Suprapubic skin (tissue), 4 donors: ENCODE results near the gene UGT1A4. TPM values are rescaled to one million over a fixed set of nuclear protein-coding genes. Genes with fewer than 3 reads are reported as not detected.
"Not testable (repeated sequence)": the region's sequence is repeated elsewhere in the genome, so short reads cannot be mapped to it uniquely, and the experiment has no call there.

Source experiments
- DNase-seq, 2 donors: peaks; one replicate each; pipeline ENCODE4 v3.0.0-alpha.2; 2019; ENCODE audit warnings: low spot score in 2 of 2
- H3K27ac ChIP-seq: fragments of 200-600 bp; sonication (generic); one replicate; pipeline ENCODE4 v1.5.1; 2019
- H3K27me3 ChIP-seq: fragments of 200-600 bp; sonication (generic); one replicate; pipeline ENCODE4 v1.5.1; 2019
- H3K36me3 ChIP-seq: fragments of 200-600 bp; sonication (generic); one replicate; pipeline ENCODE4 v1.5.1; 2019
- H3K4me1 ChIP-seq: fragments of 200-600 bp; sonication (generic); one replicate; pipeline ENCODE4 v1.5.1; 2019
- H3K4me3 ChIP-seq: fragments of 200-600 bp; sonication (generic); one replicate; pipeline ENCODE4 v1.5.1; 2019; ENCODE audit warnings: mild to moderate bottlenecking
- H3K9me3 ChIP-seq: fragments of 200-600 bp; sonication (generic); one replicate; pipeline ENCODE4 v1.5.1; 2019
- CTCF ChIP-seq, 2 donors: fragments of 200-600 bp in 1 of 2; fragments of 450-650 bp in 1 of 2; sonication (generic) in 1 of 2; IDR thresholded peaks; one replicate each; pipeline ENCODE4 v1.5.1; 2016 to 2019; ENCODE audit warnings: antibody characterized with exemption in 2 of 2, mild to moderate bottlenecking in 1 of 2, moderate library complexity in 1 of 2
- EP300 ChIP-seq: sonication (generic); formaldehyde crosslinking; IDR thresholded peaks from one replicate; pipeline ENCODE4 v1.6.1; 2017; ENCODE audit warnings: antibody characterized with exemption
- POLR2A ChIP-seq, 2 donors: fragments of 450-650 bp; IDR thresholded peaks; one replicate each; pipeline ENCODE4 v1.6.1; 2017; ENCODE audit warnings: antibody characterized with exemption in 2 of 2, mild to moderate bottlenecking in 2 of 2, moderate library complexity in 2 of 2
- POLR2AphosphoS5 ChIP-seq, 3 donors: sonication (generic); formaldehyde crosslinking; IDR thresholded peaks; one replicate each; pipeline ENCODE4 v1.6.1; 2017; ENCODE audit warnings: antibody characterized with exemption in 3 of 3
- WGBS: methylation state at CpG from one replicate; pipeline ENCODE4 v1.1.5; 2018; 5-methylcytosine and 5-hydroxymethylcytosine counted together
- total RNA-seq, 4 donors: library from RNA; depleted of rRNA; stranded (reverse); fragments of >200 nt; gene quantifications; one replicate each; pipeline ENCODE4 v1.1.0, GENCODE V29; 2016

The UGT1A4 gene
- total RNA-seq, 4 donors from 2014 or later = 1.8 to 2.6 (median 2.3) TPM; not detected in 1

GRCh38 chr2:233714121-233714520, 4.4 kb upstream of the UGT1A4 start:
- Histone ChIP-seq H3K4me3 (no peak overlapping the region), H3K27me3 (peaks cover 4% of the 10 kb centered on the region), H3K36me3 (no peaks in the 10 kb centered on the region), H3K27ac (no peak overlapping the region), H3K9me3 (no peaks in the 10 kb centered on the region), H3K4me1 (no peaks in the 10 kb centered on the region)
- WGBS = 69% methylated on average over 2 of the region's 2 CpGs
- DNase-seq = no peak
- TF ChIP-seq EP300 (no peak), POLR2AphosphoS5 (IDR thresholded peaks at IDR 0.05) (no peak), CTCF (IDR thresholded peaks at IDR 0.05) (no peak), POLR2A (IDR thresholded peaks at IDR 0.05) (no peak)

GRCh38 chr2:233728723-233729301, 10.3 kb downstream of the UGT1A4 start, which contains the start of gene UGT1A3:
Gene UGT1A3, plus strand, starts transcription at chr2:233729042. Its CDS starts 85 bp downstream, at chr2:233729127.
- 62% methylated on average over 8 of the region's 8 CpGs for WGBS
- Histone ChIP-seq H3K27ac (no peak within 1 kb of the TSS), H3K9me3 (no peaks in the 10 kb centered on the region), H3K4me1 (no peaks in the 10 kb centered on the region), H3K27me3 (no peaks in the 10 kb centered on the region), H3K36me3 (no peaks in the 10 kb centered on the region), H3K4me3 (no peak within 1 kb of the TSS)
- TF ChIP-seq CTCF (IDR thresholded peaks at IDR 0.05) (no peak), EP300 (no peak), POLR2AphosphoS5 (IDR thresholded peaks at IDR 0.05) (no peak), POLR2A (IDR thresholded peaks at IDR 0.05) (no peak)
- no peak for DNase-seq

- H3K9me3 ChIP-seq, DNase-seq, H3K4me1 ChIP-seq, H3K27ac ChIP-seq, H3K36me3 ChIP-seq, H3K27me3 ChIP-seq, H3K4me3 ChIP-seq: not testable (repeated sequence)
- 87% methylated on average over 13 of the region's 14 CpGs for WGBS
These were observed 18.5 kb downstream of the UGT1A4 start for GRCh38 chr2:233736868-233737653.

- no peak for DNase-seq
- Histone ChIP-seq H3K4me1 (no peaks in the 10 kb centered on the region), H3K36me3 (no peaks in the 10 kb centered on the region), H3K4me3 (no peak overlapping the region), H3K9me3 (no peaks in the 10 kb centered on the region), H3K27me3 (no peaks in the 10 kb centered on the region), H3K27ac (no peak overlapping the region)
- 77% methylated on average over 2 of the region's 2 CpGs for whole genome bisulfite sequencing
- TF ChIP-seq CTCF (IDR thresholded peaks at IDR 0.05) = no peak
- no peak for TF ChIP-seq POLR2AphosphoS5 (IDR thresholded peaks at IDR 0.05)
- no peak for TF ChIP-seq EP300
- no peak for TF ChIP-seq POLR2A (IDR thresholded peaks at IDR 0.05)
These were observed 22.3 kb downstream of the UGT1A4 start for GRCh38 chr2:233740870-233741269.

- 92% methylated on average over 32 of the region's 46 CpGs for WGBS
- no peak for DNase-seq
- Histone ChIP-seq H3K9me3 (no peaks in the 10 kb centered on the region), H3K27me3 (no peaks in the 10 kb centered on the region), H3K4me1 (no peaks in the 10 kb centered on the region), H3K4me3 (no peak overlapping the region), H3K27ac (no peak overlapping the region), H3K36me3 (no peaks in the 10 kb centered on the region)
- no peak for TF ChIP-seq POLR2AphosphoS5 (IDR thresholded peaks at IDR 0.05)
- TF ChIP-seq EP300 = no peak
- no peak for TF ChIP-seq CTCF (IDR thresholded peaks at IDR 0.05)
- TF ChIP-seq POLR2A (IDR thresholded peaks at IDR 0.05) = no peak
These were observed 25.1 kb downstream of the UGT1A4 start for GRCh38 chr2:233743464-233744259.
